Measurements from ENCODE around the gene FBH1.
A peak's percentile ranks its signal among the peaks of the same experiment; 100 is the strongest.
"Not testable (repeated sequence)": the region's sequence is repeated elsewhere in the genome, so short reads cannot be mapped to it uniquely, and the experiment has no call there.

The FBH1 gene

DNA sequence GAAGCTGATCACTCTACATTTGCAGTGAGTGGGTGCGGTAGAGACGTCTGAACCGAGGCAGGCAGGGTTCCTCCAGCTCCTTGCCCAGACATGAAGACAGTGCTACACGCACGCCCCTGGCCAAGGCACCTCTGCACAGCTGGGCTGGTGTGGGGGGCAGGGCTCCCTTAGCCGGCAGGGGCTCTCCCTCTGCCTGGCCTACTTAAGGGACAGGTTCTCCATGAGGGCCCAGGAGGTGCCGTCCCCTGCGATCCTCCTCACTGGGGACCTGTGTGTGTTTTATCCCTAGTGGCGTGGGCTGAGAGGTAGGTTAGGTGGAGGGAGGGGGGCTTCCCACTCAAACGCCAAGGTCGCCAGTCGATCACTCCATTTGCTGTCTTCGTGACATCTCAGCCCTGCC lies 52.0 kb downstream of the FBH1 start:
- DNase-seq (no peak), ATAC-seq (no peak)

GRCh38 chr10:5942474-5942873 lies 52.4 kb downstream of the FBH1 start:
- DNase-seq (no peak), ATAC-seq (no peak)

DNA sequence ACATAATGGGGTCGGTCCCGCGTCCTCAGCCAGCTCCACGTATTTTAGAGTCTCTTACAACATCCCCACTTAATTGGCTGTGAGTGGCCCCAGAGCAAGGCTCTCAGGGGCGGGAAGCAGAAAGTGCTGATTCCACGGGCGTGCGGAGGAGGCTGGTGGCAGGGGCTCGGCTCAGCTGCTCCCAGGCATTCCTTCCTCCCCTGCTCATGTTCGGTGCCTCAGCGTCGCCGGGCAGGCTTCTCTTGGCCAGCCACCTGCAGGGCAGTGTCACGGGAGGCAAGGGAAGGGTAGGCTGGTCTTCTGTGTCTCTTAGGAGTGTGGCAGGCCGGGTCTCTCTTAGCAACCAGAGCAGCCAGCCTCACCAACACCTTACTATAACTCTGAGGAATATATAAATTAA lies 53.5 kb downstream of the FBH1 start:
- ATAC-seq (no peak), DNase-seq (no peak)

DNA sequence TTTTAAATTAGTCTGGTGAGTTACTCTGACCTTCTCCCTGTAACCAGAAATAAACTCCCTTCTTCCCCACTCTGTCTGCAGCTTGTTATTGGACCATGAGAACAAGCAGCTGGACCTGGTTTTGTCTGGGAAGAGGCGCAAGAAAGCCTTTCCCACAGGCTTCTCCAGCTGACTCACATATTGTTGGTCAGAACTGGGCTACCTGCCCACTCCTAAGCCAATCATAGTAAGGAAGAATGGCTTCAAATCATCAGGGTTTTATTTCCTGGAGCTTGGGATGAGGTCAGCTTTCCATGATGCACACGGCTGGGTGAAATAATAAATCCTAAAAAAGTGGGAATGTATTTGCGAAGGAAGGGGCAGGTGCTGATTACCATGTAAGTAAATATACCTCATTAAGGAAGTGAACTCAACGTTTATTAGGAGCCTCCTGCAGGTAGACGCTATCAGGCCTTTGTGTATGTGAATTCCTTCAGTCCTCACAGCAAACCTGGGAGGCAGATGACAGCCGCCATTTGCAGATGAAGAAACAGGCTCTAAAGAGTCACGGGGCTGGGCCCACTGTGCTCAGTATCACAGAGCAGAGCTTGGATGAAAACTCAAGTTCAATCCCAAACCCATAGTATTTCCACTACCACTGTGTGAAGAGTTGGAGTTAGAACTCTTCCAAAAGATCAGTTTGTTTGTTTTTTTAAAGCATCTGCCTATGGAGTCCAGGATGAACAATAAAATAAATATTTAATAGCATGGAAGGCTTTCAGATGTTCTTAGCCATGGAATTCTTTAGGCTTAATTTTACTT lies 54.5 kb downstream of the FBH1 start:
- DNase-seq (no peak), ATAC-seq (no peak)

- no peak for DNase-seq
- no peak for ATAC-seq
Observed at GRCh38 chr10:5945190-5945509, 55.1 kb downstream of the FBH1 start.

GRCh38 chr10:5945561-5946418 lies 55.7 kb downstream of the FBH1 start:
- DNase-seq = no peak

GRCh38 chr10:5946419-5946775 lies 56.4 kb downstream of the FBH1 start:
- ATAC-seq, DNase-seq: not testable (repeated sequence)

More at GRCh38 chr10:5945561-5946418, 55.7 kb downstream of the FBH1 start:
- ATAC-seq = no peak

DNA sequence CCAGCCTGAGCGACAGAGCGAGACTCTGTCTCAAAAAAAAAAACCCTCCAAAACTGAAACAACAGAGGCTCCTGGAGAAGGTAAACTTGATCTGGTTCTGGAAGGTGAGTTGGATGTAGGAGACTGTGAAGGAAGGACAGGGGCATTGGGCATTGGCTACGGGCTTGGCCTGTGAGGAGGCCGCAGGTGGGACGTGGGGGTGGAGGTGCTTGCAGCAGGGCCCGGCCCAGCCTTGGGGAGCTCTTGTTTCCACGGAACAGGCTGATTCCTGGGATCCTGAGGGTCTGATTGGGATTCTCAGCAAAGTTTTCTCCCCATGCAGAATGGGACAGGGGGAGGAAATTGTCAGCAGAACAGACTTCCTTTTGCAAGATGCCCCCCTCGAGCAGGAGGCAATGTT lies 56.7 kb downstream of the FBH1 start:
- ATAC-seq (no peak), DNase-seq (no peak)

- ATAC-seq (no peak), DNase-seq (no peak)
Observed at GRCh38 chr10:5947471-5948207, 57.6 kb downstream of the FBH1 start.

DNA sequence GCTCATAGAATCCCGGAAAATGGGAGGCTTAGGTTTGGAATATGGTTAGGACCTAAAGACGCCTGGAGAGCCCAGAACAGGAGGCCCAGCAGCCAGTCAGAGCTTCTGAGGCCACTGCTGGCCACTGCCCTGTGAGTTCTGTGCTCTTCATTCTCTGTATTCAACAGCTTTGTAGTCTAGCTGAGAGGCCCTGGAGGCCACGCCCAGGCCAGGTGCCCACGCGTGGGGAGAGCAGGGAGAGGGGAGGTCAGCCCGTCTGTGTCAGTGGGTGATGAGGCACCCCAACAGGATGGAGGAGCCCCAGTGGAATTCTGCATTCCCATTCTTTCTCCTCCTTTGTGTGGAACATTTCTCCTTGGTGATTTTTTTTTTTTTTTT lies 58.2 kb downstream of the FBH1 start:
- no peak for ATAC-seq
- no peak for DNase-seq

GRCh38 chr10:5949009-5949759 lies 59.1 kb downstream of the FBH1 start:
- ATAC-seq (peak; percentile 61), DNase-seq (peak; percentile 53)

GRCh38 chr10:5951167-5951711 lies 61.2 kb downstream of the FBH1 start:
- DNase-seq = no peak
- ATAC-seq = no peak

- DNase-seq = no peak
- ATAC-seq = no peak
Observed at GRCh38 chr10:5951721-5952407, 61.8 kb downstream of the FBH1 start.

- no peak for ATAC-seq
Observed at GRCh38 chr10:5952731-5953385, 62.8 kb downstream of the FBH1 start.

GRCh38 chr10:5953676-5954075 lies 63.6 kb downstream of the FBH1 start:
- DNase-seq = no peak
- no peak for ATAC-seq

More at GRCh38 chr10:5952731-5953385, 62.8 kb downstream of the FBH1 start:
- DNase-seq = no peak

GRCh38 chr10:5956146-5956936 lies 66.3 kb downstream of the FBH1 start:
- ATAC-seq (no peak), DNase-seq (no peak)

DNA sequence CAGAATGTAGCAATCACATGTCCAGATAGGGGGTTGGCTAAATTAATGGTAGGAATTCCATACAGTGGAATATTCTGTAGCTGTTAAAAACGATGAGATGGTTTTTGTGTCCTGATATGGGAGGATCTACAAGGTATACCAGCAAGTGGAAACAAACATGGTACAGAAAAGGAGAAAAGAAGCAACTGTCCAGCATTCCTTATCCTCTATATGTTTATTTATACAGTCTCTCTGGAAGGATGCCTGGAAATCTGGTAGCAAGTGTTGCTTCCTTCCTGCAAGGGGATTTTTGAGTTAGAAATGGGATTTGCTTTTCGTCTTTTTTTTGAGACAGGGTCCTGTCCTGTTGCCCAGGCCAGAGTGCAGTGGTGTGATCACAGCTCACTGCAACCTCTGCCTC lies 68.0 kb downstream of the FBH1 start:
- no peak for DNase-seq
- no peak for ATAC-seq

- ATAC-seq = no peak
- no peak for DNase-seq
Observed at GRCh38 chr10:5958675-5959074, 68.6 kb downstream of the FBH1 start.

DNA sequence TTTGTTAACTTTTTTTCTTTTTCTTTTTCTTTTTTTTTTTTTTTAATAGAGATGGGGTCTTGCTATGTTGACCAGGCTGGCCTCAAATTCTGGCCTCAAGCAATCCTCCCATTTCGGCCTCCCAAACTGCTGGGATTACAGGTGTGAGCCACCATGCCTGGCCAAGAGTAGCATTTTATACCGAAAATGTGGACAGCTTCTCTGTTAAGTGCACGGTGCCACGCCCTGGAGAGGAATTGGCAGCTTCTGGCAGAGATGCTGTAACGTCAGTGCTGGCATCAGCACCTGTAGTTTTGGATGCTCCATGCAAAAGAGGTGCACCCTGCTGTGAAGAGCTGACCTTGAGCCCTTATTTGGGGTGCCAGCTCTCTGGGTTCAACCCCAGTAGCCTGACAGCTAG lies 69.1 kb downstream of the FBH1 start:
- ATAC-seq = no peak
- DNase-seq = no peak

DNA sequence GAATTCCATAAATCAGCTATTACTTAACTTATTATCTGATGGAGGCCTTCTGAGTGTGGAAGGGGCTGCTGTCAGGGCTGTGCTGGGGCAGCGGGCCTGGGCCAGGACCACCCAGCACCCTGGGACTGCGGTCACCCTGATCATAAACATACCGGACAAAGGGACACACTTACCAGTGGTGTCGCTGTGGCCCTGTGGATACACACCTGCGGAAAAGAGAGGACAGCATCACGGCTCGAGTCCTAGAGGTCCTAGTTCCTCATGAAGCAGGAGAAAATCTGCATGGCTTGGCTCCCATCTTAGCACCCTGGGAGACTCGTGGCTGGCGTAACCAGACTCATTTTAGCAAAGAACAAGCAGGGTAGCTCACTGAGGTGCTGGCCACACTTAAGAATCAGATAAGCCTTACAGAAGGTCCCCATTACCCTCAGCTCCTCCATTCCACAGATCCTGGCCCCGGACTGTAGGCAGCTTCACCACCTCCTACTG lies 69.6 kb downstream of the FBH1 start:
- no peak for ATAC-seq
- no peak for DNase-seq
